GM19468 (cell line): ENCODE results near the gene LARP4.
A peak's percentile ranks its signal among the peaks of the same experiment; 100 is the strongest.
"Not testable (repeated sequence)": the region's sequence is repeated elsewhere in the genome, so short reads cannot be mapped to it uniquely, and the experiment has no call there.

Source experiments
- ATAC-seq: cut with Tn5 transposase; IDR thresholded peaks from one replicate; pipeline ENCODE4 v1.9.1; 2021; ENCODE audit warnings: mild to moderate bottlenecking, moderate library complexity, moderate number of reproducible peaks; ENCODE audit not compliant: unreplicated experiment; ENCODE audit errors: extremely low read depth

Gene LARP4

DNA sequence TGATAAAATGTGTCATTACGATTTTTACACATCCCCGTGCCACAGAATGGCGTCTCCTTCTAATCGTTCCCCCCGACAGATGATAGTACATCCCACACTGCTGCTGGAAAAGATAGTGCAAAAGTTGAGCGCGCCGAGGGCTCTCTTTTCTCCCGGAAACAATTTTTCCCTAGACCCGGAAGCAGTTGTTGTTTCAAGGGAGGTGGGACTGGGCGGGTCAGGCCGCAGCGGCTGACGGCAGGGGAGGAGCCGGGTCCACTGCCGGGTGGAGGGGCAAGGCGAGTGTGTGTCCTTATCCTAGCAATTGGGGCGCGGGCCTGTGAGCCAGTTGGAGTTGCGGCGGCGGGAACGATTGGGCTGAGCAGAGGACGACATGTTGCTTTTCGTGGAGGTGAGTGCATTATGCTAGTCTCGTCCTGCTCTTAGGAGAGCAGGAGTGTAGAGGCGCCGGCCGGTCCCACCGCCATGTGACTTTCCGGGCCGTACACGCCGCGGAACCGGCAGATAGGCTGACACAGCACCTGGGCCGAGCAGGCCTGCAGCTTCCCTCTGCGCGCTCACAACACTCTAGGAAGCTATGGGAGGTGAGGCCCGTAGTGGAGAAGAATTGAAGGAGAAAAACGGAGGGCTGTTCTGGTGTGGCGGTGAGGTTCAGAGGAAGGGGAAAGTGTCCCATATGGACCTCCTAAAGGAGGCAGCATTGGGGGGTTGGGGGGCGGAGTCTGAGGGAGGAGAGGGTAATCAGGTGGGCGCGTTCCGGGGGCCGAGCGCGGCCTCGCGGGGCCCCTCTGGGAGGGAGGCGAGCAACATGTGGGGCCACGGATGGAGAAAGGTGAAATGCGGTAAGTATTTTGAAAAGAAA lies at the start of gene LARP4:
LARP4 (plus strand) TSS at position 248 of the 862 bp plus-strand sequence; CDS start at position 374, 126 bp downstream.
- peak; percentile 71 for ATAC-seq

DNA sequence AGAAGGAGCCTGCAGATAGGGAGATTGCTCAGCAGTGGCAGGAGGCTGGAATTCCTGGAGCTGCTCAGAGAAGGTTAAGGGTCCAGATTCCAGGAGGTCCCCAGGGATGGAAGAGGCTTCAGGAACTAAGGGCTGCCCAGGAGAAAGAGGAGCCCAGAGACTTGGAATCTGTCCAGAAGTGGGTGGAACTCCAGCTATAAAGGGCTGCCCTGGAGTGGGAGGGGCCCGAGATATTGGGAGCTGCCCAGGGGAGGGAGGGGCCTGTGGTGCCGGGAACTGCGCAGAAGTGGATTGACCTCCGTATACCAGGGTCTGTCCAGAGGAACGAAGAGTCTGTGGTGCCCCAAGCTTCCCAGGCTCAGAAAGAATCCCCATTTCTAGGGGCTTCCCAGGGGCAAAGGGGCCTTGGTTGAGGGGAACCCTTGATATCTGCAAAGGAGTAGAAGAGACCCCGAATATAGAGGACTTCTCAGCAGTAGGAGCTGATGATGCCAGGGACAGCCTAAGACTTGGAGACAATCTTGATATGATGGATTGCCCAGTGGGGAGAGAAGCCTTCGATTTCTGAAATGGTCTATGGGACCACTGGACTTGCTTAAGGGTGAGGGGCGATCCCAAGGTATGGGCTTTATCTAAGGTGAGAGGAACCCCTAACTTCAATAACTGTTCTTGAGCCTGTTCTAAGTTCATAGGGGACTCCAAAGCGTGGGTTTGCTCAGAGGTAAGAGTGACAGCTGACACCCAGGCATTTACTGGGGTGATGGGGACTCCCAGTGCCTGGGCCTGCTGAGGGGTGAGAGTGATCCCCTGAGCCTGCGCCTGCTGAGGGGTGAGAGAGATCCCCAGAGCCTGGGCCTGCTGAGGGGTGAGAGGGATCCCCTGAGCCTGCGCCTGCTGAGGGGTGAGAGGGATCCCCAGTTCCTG lies 49.3 kb upstream of the LARP4 start:
- no peak for ATAC-seq

GRCh38 chr12:50353404-50353803 lies 47.3 kb upstream of the LARP4 start:
- no peak for ATAC-seq

DNA sequence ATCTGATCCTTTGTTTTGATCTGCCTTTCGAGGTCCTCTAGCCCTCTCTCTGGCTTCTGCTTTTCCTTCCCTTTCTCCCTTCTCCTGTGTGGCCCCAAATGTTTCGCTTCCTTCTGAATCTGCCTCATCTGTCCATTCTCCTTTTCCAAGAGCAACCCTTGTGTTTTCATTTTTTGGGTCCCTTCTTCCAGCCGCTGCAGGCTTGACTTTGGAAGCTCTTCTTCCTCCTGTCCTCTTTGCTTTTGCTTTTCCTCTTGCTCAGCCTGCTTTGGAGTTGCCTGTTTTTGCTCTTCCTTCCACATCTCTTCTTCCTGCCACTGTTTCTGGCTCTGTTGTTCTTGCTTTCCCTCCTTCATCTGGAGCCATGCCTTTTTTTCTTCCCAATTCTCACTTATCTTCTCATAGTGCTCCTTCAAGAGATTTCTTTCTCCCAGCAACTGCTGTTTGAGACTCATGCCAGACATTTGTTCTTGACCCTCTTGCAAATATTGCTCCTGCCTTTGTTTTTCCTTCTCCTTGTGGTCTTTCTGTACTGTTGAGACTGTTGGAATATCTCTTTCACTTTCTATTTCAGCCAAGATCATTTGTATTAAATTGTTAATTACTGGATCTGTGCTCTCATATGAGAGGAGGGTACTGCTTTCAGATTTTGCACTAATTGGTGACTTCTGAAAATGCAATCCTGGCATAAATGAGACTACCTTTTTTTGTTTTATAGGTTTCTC lies 46.7 kb upstream of the LARP4 start:
- ATAC-seq = no peak

DNA sequence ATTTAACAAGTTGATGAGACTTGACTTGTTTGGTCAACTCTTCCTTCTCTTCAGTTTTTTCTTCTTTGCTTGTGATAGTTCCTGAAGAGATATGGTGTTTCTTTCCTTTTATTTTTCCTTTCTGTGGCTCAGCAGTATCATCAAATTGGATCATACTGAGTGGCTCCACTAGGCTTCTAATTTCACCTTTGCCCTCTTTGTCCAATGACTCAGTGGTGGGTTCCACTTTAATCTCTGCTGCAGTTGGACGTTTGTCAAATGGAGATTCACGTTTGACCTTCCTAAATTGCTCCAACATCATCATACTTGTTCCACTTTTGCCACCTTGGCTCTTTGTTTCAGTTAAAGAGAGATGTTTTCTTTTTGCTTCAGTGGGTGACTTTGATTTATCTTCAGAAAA lies 45.8 kb upstream of the LARP4 start:
- no peak for ATAC-seq

- no peak for ATAC-seq
Measured at GRCh38 chr12:50355365-50355764, 45.3 kb upstream of the LARP4 start.

DNA sequence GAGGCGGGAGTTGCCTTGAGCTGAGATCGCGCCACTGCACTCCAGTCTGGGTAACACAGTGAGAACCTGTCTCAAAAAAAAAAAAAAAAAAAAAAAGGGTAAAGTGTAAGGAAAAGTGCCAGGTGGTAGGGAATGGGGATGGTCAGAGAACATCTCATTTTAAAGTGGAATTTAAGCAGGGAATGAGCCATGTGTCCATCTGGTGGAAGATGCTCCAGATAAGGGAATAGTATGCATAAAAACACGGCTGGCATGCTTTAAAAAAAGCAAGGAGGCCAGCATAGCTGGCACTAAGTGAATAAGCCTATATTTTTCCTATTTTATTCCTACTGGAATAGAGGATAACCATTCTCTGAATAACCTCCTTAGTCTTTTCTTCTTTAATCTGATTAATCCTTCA lies 38.0 kb upstream of the LARP4 start:
- ATAC-seq = no peak

GRCh38 chr12:50363141-50363540 lies 37.5 kb upstream of the LARP4 start:
- no peak for ATAC-seq

- ATAC-seq = no peak
Measured at GRCh38 chr12:50365709-50366406, 34.8 kb upstream of the LARP4 start.

DNA sequence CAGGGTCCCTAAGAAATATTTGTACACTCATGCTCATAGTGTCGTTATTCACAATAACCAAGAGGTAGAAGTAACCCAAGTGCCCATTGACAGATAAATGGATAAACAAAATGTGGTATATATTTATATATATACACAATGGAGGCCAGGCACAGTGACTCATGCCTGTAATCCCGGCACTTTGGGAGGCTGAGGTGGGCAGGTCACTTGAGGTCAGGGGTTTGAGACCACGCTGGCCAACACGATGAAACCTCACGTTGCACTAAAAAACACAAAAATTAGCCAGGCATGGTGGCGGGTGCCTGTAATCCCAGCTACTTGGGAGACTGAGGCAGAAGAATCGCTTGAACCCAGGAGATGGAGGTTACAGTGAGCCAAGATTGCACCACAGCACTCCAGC lies 30.0 kb upstream of the LARP4 start:
- not testable (repeated sequence) for ATAC-seq

- no peak for ATAC-seq
Measured at GRCh38 chr12:50375802-50376201, 24.9 kb upstream of the LARP4 start.

- no peak for ATAC-seq
Measured at GRCh38 chr12:50380761-50381325, 19.8 kb upstream of the LARP4 start.

DNA sequence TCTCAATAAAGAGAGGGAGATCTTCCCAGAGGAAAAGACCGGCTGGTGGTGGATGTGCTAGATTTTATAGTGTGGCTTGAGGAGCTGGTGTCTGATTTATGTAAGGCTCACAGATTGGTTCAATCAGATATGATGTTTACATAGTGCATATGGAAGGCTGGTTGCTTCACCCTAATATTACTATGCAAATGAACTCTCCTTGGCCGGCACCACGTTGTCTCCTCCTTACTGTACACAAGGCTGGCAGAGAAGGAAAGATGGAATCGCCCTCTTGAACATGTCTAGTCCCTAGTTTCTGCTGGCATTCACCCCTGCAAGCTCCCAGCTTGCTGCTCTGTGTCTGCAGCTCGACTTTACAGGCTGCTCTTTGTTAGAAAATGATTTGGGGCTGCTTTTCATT lies 13.2 kb upstream of the LARP4 start:
- no peak for ATAC-seq

DNA sequence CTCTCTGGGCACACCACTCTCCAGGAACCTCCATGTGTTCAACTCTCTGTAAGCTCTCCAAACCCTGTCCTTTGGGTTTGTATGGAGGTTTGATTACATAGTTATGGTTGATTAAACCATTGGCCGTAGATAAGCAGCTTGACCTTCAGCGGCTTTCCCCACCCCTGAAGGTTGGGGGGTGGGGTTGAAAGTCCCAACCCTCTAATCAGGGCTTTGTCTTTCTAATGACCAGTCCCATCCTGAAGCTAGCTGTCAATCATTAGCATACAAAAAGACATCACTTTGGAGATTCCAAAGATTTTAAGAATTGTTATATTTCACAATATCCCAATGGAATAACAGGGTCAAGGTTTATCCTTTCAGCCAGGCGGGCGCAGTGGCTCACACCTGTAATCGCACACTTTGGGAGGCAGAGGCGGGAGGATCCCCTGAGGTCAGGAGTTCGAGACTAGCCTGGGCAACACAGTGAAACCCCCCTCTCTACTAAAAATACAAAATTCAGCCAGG lies 12.7 kb upstream of the LARP4 start:
- no peak for ATAC-seq

DNA sequence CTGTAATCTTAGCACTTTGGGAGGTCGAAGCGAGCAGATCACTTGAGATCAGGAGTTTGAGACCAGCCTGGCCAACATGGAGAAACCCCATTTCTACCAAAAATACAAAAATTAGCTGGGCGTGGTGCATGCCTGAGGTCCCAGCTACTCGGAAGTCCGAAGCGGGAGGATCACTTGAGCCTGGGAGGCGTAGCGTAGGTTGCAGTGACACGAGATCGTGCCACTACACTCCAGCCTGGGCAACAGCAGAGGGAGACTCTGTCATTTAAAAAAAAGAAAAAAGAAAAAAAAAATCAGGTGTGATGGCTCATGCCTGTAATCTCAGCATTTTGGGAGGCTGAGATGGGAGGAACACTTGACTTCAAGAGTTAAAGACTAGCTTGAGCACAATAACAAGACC lies 11.9 kb upstream of the LARP4 start:
- ATAC-seq = not testable (repeated sequence)

GRCh38 chr12:50390316-50390741 lies 10.4 kb upstream of the LARP4 start:
- no peak for ATAC-seq

- no peak for ATAC-seq
Measured at GRCh38 chr12:50394469-50395029, 6.1 kb upstream of the LARP4 start.

DNA sequence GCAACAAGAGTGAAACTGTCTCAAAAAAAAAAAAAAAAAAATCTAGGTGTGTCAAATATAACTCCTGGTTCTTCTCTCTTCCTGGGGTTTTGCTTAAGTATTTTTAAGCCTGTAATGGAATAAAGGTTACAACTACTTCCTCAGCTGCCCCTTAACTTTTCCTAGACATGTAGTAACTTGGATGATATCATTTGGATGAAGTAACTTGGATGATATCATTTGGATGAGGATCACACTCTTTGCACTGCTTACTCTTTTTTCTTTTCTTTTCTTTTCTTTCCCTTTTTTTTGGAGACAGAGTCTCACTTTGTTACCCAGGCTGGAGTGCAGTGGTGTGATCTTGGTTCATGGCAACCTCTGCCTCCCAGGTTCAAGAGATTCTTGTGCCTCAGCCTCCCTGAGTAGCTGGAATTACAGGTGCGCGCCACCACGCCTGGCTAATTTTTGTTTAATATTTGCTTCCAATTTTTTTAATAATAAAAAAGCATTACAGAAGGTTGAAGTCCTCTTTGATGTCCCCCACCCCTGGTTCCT lies 3.5 kb upstream of the LARP4 start:
- no peak for ATAC-seq

- ATAC-seq = no peak
Measured at GRCh38 chr12:50398931-50399330, 1.8 kb upstream of the LARP4 start.
